ENCODE data around the gene PKMYT1. TPM values are rescaled to one million over a fixed set of nuclear protein-coding genes. Genes with fewer than 3 reads are reported as not detected.
"Not testable (repeated sequence)": the region's sequence is repeated elsewhere in the genome, so short reads cannot be mapped to it uniquely, and the experiment has no call there.

PKMYT1 gene
- total RNA-seq, 1 experiment from 2014 or later = 12.5 TPM

GRCh38 chr16:2955779-2956578, 24.3 kb downstream of the PKMYT1 start:
- DNase-seq (ENCODE audit: low read depth, low spot score) = no peak
- in situ Hi-C loops (cut with HindIII; ENCODE audit: low pct_unique_long_range_greater_than_20kb, low sequenced_read_pairs) = no loop called here

GRCh38 chr16:2955438-2955778, 24.8 kb downstream of the PKMYT1 start:
- in situ Hi-C loops (cut with HindIII; ENCODE audit: low pct_unique_long_range_greater_than_20kb, low sequenced_read_pairs) = no loop called here
- no peak for DNase-seq (ENCODE audit: low read depth, low spot score)

- no peak for DNase-seq (ENCODE audit: low read depth, low spot score)
- in situ Hi-C loops (cut with HindIII; ENCODE audit: low pct_unique_long_range_greater_than_20kb, low sequenced_read_pairs) = no loop called here
Measured at GRCh38 chr16:2954656-2955381, 25.4 kb downstream of the PKMYT1 start.

GRCh38 chr16:2953706-2954627, 26.3 kb downstream of the PKMYT1 start:
- in situ Hi-C loops (cut with HindIII; ENCODE audit: low pct_unique_long_range_greater_than_20kb, low sequenced_read_pairs) = no loop called here
- no peak for DNase-seq (ENCODE audit: low read depth, low spot score)

- no peak for DNase-seq (ENCODE audit: low read depth, low spot score)
- in situ Hi-C loops (cut with HindIII; ENCODE audit: low pct_unique_long_range_greater_than_20kb, low sequenced_read_pairs) = no loop called here
Measured at GRCh38 chr16:2952679-2953078, 27.6 kb downstream of the PKMYT1 start.

GRCh38 chr16:2950773-2951172, 29.5 kb downstream of the PKMYT1 start:
- in situ Hi-C loops (cut with HindIII; ENCODE audit: low pct_unique_long_range_greater_than_20kb, low sequenced_read_pairs) = no loop called here
- no peak for DNase-seq (ENCODE audit: low read depth, low spot score)

GRCh38 chr16:2950353-2950724, 29.9 kb downstream of the PKMYT1 start:
- DNase-seq (ENCODE audit: low read depth, low spot score) = no peak
- in situ Hi-C loops (cut with HindIII; ENCODE audit: low pct_unique_long_range_greater_than_20kb, low sequenced_read_pairs) = no loop called here

GRCh38 chr16:2949705-2950352, 30.4 kb downstream of the PKMYT1 start:
- in situ Hi-C loops (cut with HindIII; ENCODE audit: low pct_unique_long_range_greater_than_20kb, low sequenced_read_pairs) = no loop called here
- DNase-seq (ENCODE audit: low read depth, low spot score) = no peak

GRCh38 chr16:2948807-2949704, 31.2 kb downstream of the PKMYT1 start:
- DNase-seq (ENCODE audit: low read depth, low spot score) = no peak
- in situ Hi-C loops (cut with HindIII; ENCODE audit: low pct_unique_long_range_greater_than_20kb, low sequenced_read_pairs) = no loop called here

GRCh38 chr16:2946649-2947048, 33.6 kb downstream of the PKMYT1 start:
- DNase-seq (ENCODE audit: low read depth, low spot score) = no peak
- in situ Hi-C loops (cut with HindIII; ENCODE audit: low pct_unique_long_range_greater_than_20kb, low sequenced_read_pairs) = no loop called here

GRCh38 chr16:2943716-2944115, 36.5 kb downstream of the PKMYT1 start:
- DNase-seq (ENCODE audit: low read depth, low spot score); in situ Hi-C loops (cut with HindIII; ENCODE audit: low pct_unique_long_range_greater_than_20kb, low sequenced_read_pairs): not testable (repeated sequence)

GRCh38 chr16:2942045-2942444, 38.2 kb downstream of the PKMYT1 start:
- in situ Hi-C loops (cut with HindIII; ENCODE audit: low pct_unique_long_range_greater_than_20kb, low sequenced_read_pairs) = no loop called here
- no peak for DNase-seq (ENCODE audit: low read depth, low spot score)

- in situ Hi-C loops (cut with HindIII; ENCODE audit: low pct_unique_long_range_greater_than_20kb, low sequenced_read_pairs) = no loop called here
- no peak for DNase-seq (ENCODE audit: low read depth, low spot score)
Measured at GRCh38 chr16:2939968-2940367, 40.3 kb downstream of the PKMYT1 start.

- DNase-seq (ENCODE audit: low read depth, low spot score) = no peak
- in situ Hi-C loops (cut with HindIII; ENCODE audit: low pct_unique_long_range_greater_than_20kb, low sequenced_read_pairs) = no loop called here
Measured at GRCh38 chr16:2938206-2938605, 42.0 kb downstream of the PKMYT1 start.

- in situ Hi-C loops (cut with HindIII; ENCODE audit: low pct_unique_long_range_greater_than_20kb, low sequenced_read_pairs) = no loop called here
- no peak for DNase-seq (ENCODE audit: low read depth, low spot score)
Measured at GRCh38 chr16:2937170-2937569, 43.1 kb downstream of the PKMYT1 start.

GRCh38 chr16:2936436-2937011, 43.7 kb downstream of the PKMYT1 start:
- in situ Hi-C loops (cut with HindIII; ENCODE audit: low pct_unique_long_range_greater_than_20kb, low sequenced_read_pairs) = no loop called here
- no peak for DNase-seq (ENCODE audit: low read depth, low spot score)

- in situ Hi-C loops (cut with HindIII; ENCODE audit: low pct_unique_long_range_greater_than_20kb, low sequenced_read_pairs) = no loop called here
- peak; percentile 70 for DNase-seq (ENCODE audit: low read depth, low spot score)
Measured at GRCh38 chr16:2934450-2934849, 45.8 kb downstream of the PKMYT1 start.

Measured in SK-MEL-5 (cell line).